Measurements from ENCODE around the gene SLC39A2. TPM values are rescaled to one million over a fixed set of nuclear protein-coding genes. Genes with fewer than 3 reads are reported as not detected.

SLC39A2 gene
- total RNA-seq: not detected in 2 replicates

GRCh38 chr14:20998674-20999366 is at the start of gene SLC39A2:
Gene SLC39A2 (plus strand): TSS chr14:20999293. CDS start chr14:20999447, 154 bp downstream.

DNA sequence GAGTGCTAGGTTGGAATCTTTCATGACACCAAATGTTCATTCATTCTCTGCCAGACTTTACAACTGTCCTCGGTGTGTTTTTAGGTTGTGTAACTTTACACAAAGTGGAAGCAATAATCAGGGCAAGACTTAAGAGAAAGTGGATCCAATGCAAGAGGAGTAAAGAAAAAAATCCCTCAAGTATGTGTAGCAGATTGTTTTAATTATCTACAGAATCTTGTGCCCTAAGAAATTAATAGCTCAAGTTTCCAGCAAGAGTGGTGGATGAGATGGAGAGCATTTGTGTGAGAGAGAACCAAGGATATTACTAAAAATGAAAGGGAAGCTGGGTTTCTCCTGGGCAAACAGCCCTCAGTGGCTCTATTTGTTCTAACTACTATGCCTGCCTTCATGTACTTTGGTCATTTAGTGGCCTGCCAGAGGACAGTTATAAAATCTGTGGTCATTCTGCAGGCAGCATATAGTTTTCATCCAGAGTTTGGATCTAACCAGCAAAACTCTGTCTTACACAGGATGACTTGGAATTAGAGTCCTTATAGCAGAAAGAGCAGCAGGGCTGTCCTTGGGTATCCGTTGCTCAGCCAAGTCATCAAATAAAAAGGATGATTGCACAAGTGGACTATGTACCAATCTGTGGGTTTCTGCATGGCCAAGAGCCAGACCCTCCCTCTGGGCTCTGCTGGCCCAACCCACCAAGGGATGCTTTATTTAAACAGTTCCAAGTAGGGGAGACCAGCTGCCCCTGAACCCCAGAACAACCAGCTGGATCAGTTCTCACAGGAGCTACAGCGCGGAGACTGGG is 44.2 kb upstream of the SLC39A2 start, which contains the start of gene RNASE2:
RNASE2 (plus strand) TSS at position 752 of the 802 bp plus-strand sequence. CDS start 285 bp downstream, outside the sequence.

DNA sequence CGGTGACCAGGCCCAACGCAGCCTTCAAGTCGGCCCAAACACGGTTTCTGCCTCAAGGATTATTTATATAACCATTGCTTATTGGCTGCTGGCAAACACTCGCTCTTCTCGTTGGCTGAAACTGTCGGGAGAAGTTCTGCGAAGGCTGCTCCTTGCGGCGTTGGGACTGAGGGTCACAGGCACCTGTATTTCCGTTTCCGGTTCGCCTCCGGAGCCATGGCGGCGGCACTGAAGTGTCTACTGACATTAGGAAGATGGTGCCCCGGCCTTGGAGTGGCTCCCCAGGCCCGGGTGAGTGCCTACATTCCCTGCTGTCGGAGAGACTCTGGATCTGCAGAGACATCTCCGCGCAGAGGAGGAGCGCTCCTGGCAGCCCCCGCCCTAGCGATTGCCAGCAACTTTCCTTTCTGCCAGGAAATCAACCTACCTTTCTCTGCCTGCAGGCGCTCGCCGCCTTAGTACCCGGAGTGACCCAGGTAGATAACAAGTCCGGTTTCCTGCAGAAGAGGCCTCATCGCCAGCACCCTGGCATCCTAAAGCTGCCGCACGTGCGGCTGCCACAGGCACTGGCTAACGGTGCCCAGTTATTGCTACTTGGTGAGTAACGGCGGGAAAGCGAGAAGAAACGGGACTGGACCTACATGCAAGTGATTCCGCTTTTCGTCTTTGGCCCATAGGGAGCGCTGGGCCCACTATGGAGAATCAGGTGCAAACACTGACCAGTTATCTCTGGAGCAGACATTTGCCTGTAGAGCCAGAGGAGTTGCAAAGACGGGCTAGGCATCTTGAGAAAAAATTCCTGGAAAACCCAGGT is 9.1 kb upstream of the SLC39A2 start, which contains the start of gene METTL17:
METTL17 (plus strand) TSS at position 194 of the 814 bp plus-strand sequence; CDS start at position 217, 23 bp downstream.

GRCh38 chr14:21024585-21025370 is 25.7 kb downstream of the SLC39A2 start, which contains the start of gene NDRG2:
Gene NDRG2 (minus strand): TSS chr14:21025061. CDS start chr14:21023315, 1,746 bp downstream.

GRCh38 chr14:21029917-21030316 is 30.8 kb downstream of the SLC39A2 start, which contains the start of gene TPPP2:
Gene TPPP2 (plus strand): TSS chr14:21030217. CDS start chr14:21030582, 365 bp downstream.

DNA sequence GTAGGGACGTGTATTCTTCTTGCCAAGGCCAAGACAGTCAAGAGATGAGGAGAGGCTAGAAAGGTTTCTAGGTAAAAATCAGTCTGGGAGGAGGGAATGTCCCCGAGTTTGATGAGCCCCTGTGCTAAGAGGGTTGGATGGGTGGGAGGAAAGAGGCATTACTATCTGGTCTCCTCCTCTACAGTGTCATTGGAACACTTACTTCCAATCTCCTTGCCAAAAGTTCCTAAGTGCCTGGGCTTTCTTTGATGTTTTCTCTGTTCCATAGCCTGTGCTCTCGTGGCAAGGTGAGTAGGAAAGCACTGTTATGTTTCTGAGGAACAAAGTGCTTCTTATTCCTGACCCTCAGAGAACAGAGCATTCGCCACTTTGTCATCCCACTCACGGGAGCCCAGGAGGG is 35.6 kb downstream of the SLC39A2 start, which contains the start of gene RNASE13:
RNASE13 (minus strand) TSS at position 101 of the 400 bp plus-strand sequence. CDS start 519 bp downstream, outside the sequence.

DNA sequence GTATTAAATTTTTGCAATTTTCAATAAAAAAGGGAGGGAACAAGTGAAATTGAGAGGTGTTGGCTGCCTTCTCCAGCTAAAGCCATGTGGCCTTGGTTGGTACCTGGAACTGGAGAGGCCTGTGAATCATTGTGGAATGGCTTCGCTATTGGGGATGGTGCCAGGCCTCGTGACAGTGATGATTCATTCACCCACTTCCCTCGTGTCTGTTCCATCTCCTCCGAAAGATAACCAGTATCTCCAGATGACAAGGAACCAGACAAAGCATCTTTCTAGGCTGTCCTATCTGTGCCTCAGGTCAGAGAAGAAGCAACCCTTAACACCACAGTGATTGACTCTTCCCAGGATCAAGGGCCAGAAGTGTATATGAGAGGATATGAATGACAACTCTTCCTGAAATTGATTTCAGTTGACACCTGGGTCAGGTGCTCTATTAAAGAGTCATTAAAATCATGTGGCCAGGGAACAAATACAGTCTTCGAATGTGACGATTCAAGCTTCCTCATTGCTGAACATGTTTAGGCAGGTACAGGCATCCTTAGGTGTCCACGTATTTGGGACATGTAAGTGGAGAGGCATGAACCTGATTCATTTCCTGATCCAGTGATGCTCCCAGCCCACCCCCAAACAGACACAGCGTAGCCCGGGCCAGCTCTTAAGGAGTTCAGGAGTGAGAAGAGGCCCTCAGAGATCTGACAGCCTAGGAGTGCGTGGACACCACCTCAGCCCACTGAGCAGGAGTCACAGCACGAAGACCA is 42.8 kb downstream of the SLC39A2 start, which contains the start of gene RNASE7:
RNASE7 (plus strand) TSS at position 687 of the 758 bp plus-strand sequence. CDS start 631 bp downstream, outside the sequence.

Other genes with a start within 250 kb of the SLC39A2 start
- not detected in 2 replicates for gene EDDM3B, start 230.9 kb upstream of the SLC39A2 start, total RNA-seq
- gene RNASE6, start 218.0 kb upstream of the SLC39A2 start, total RNA-seq: not detected in 2 replicates
- gene RNASE1, start 196.4 kb upstream of the SLC39A2 start, total RNA-seq: not detected in 2 replicates
- gene RNASE3, start 107.9 kb upstream of the SLC39A2 start, total RNA-seq: not detected in 2 replicates
- not detected in 2 replicates for gene RNASE2, start 43.8 kb upstream of the SLC39A2 start, total RNA-seq
- gene METTL17, start 9.3 kb upstream of the SLC39A2 start, total RNA-seq: 59.5 and 98.1 TPM in 2 replicates
- gene NDRG2, start 25.8 kb downstream of the SLC39A2 start, total RNA-seq: 2.4 and 8.6 TPM in 2 replicates
- gene TPPP2, start 30.9 kb downstream of the SLC39A2 start, total RNA-seq: not detected in 2 replicates
- gene RNASE13, start 35.5 kb downstream of the SLC39A2 start, total RNA-seq: not detected in 2 replicates
- not detected in 2 replicates for gene RNASE7, start 43.1 kb downstream of the SLC39A2 start, total RNA-seq
- not detected in 2 replicates for gene RNASE8, start 58.5 kb downstream of the SLC39A2 start, total RNA-seq
- gene ARHGEF40, start 71.0 kb downstream of the SLC39A2 start, total RNA-seq: 39.8 and 47.3 TPM in 2 replicates
- gene ZNF219, start 99.4 kb downstream of the SLC39A2 start, total RNA-seq: 10.4 and 26.1 TPM in 2 replicates
- not detected in 2 replicates for gene TMEM253, start 101.8 kb downstream of the SLC39A2 start, total RNA-seq
- gene OR5AU1, start 156.8 kb downstream of the SLC39A2 start, total RNA-seq: not detected in 2 replicates